A549 (cell line): Measurements from ENCODE around the gene HTRA3. TPM values are rescaled to one million over a fixed set of nuclear protein-coding genes. Genes with fewer than 3 reads are reported as not detected.
A peak's percentile ranks its signal among the peaks of the same experiment; 100 is the strongest.

Source experiments
- ATAC-seq, 2 experiments: fragments of 200-7000 bp in 1 of 2; fragments of >200 bp in 1 of 2; cut with Nextera tagmentation in 1 of 2; cut with Tn5 transposase in 1 of 2; 3 replicates each; pipeline versions ENCODE4 v1.8.0 to v1.9.1; 2018 to 2020; ENCODE audit warnings: mild to moderate bottlenecking in 1 of 2, moderate library complexity in 1 of 2
- CTCF ChIA-PET: fragments of 300-600 bp; sonication (Branson Sonifier 250); formaldehyde crosslinking; extraction: SDS; loops from one replicate; lab custom pipeline; 2021; ENCODE audit warnings: antibody characterized with exemption, inconsistent platforms; lab: Yijun Ruan, JAX
- POLR2A ChIA-PET: fragments of 350-600 bp; formaldehyde crosslinking; extraction: SDS; loops from one replicate; lab custom pipeline; 2021; ENCODE audit warnings: antibody characterized with exemption, inconsistent platforms; lab: Yijun Ruan, JAX
- DNase-seq, 2 experiments: peaks; one replicate each; pipeline versions ENCODE4 v3.0.0 to v3.0.0-alpha.2; 2011 to 2016; ENCODE audit warnings: low read depth in 1 of 2, low spot score in 1 of 2
- FAIRE-seq: peaks from 2 replicates; lab custom pipeline; 2011; peaks lifted over from hg19 to GRCh38; lab: Jason Lieb, UNC
- H3K27ac ChIP-seq, 2 experiments: fragments of >200 bp; sonication (Bioruptor Twin); formaldehyde crosslinking; 3 replicates each; pipeline ENCODE4 v1.5.1; 2016 to 2017
- H3K4me1 ChIP-seq: fragments of >200 bp; sonication (Bioruptor Twin); formaldehyde crosslinking; 3 replicates; pipeline ENCODE4 v1.6.1; 2016
- H3K4me2 ChIP-seq: fragments of >200 bp; sonication (Bioruptor Twin); formaldehyde crosslinking; 3 replicates; pipeline ENCODE4 v1.6.1; 2016
- H3K4me3 ChIP-seq: fragments of >200 bp; sonication (Bioruptor Twin); formaldehyde crosslinking; 3 replicates; pipeline ENCODE4 v1.5.1; 2016
- H3K9me3 ChIP-seq: fragments of >200 bp; sonication (Bioruptor Twin); formaldehyde crosslinking; 3 replicates; pipeline ENCODE4 v1.6.1; 2016
- BCL3 ChIP-seq: fragments of >200 bp; sonication (Bioruptor Twin); formaldehyde crosslinking; IDR thresholded peaks from 3 replicates; pipeline ENCODE4 v1.6.1; 2016
- BHLHE40 ChIP-seq: IDR thresholded peaks from 2 replicates; pipeline ENCODE4 v1.6.1; 2012; ENCODE audit warnings: low read depth, low read length, inconsistent platforms
- CEBPB ChIP-seq, 2 experiments: fragments of >200 bp in 1 of 2; sonication (Bioruptor Twin) in 1 of 2; formaldehyde crosslinking in 1 of 2; IDR thresholded peaks; 2 replicates each; pipeline ENCODE4 v1.6.1; 2012 to 2016
- CHD2 ChIP-seq: fragments of 150-350 bp; IDR thresholded peaks from 2 replicates; pipeline ENCODE4 v1.6.1; 2014; ENCODE audit warnings: low read length; ENCODE audit not compliant: partially characterized antibody
- CHD4 ChIP-seq: fragments of 200-600 bp; sonication (generic); IDR thresholded peaks from 2 replicates; pipeline ENCODE4 v1.6.1; 2016; ENCODE audit warnings: antibody characterized with exemption, mild to moderate bottlenecking, borderline replicate concordance
- EHMT2 ChIP-seq: fragments of 200-600 bp; sonication (generic); IDR thresholded peaks from 2 replicates; pipeline ENCODE4 v1.6.1; 2016; ENCODE audit warnings: antibody characterized with exemption, low read depth, mild to moderate bottlenecking, moderate library complexity
- ELK1 ChIP-seq: fragments of 150-350 bp; IDR thresholded peaks from 2 replicates; pipeline ENCODE4 v1.6.1; 2014; ENCODE audit warnings: low read depth, mild to moderate bottlenecking, low read length
- GATA3 ChIP-seq: IDR thresholded peaks from 2 replicates; pipeline ENCODE4 v1.6.1; 2012; ENCODE audit warnings: borderline replicate concordance
- JUN ChIP-seq, 2 experiments: fragments of >200 bp; sonication (Bioruptor Twin); formaldehyde crosslinking; IDR thresholded peaks; 2 replicates in 1 of 2; 3 replicates in 1 of 2; pipeline ENCODE4 v1.6.1; 2016 to 2017
- JUNB ChIP-seq: fragments of >200 bp; sonication (Bioruptor Twin); formaldehyde crosslinking; IDR thresholded peaks from 2 replicates; pipeline ENCODE4 v1.6.1; 2016
- KDM1A ChIP-seq: fragments of 200-600 bp; sonication (generic); IDR thresholded peaks from 2 replicates; pipeline ENCODE4 v1.6.1; 2016; ENCODE audit warnings: low read depth, mild to moderate bottlenecking
- MAFK ChIP-seq: fragments of 450-650 bp; IDR thresholded peaks from 2 replicates; pipeline ENCODE4 v1.6.1; 2014; ENCODE audit not compliant: partially characterized antibody
- MAX ChIP-seq: IDR thresholded peaks from 2 replicates; pipeline ENCODE4 v1.6.1; 2012
- NFE2L2 ChIP-seq: fragments of 150-350 bp; conservative IDR thresholded peaks from 2 replicates; pipeline ENCODE4 v1.6.1; 2014; ENCODE audit warnings: low read length
- NPAS2 ChIP-seq: fragments of 250-450 bp; sonication (Bioruptor Pico); IDR thresholded peaks from 2 replicates; pipeline ENCODE4 v1.8.0; 2022; ENCODE audit warnings: mild to moderate bottlenecking, moderate library complexity, borderline replicate concordance
- NR3C1 ChIP-seq: fragments of >200 bp; sonication (Bioruptor Twin); formaldehyde crosslinking; IDR thresholded peaks from 3 replicates; pipeline ENCODE4 v1.6.1; 2017
- PBX3 ChIP-seq: IDR thresholded peaks from 2 replicates; pipeline ENCODE4 v1.6.1; 2012
- PHF8 ChIP-seq: fragments of 200-600 bp; sonication (generic); IDR thresholded peaks from 2 replicates; pipeline ENCODE4 v1.6.1; 2016; ENCODE audit warnings: low read depth, mild to moderate bottlenecking, antibody characterized with exemption, moderate library complexity, borderline replicate concordance
- POLR2A ChIP-seq: IDR thresholded peaks from 2 replicates; pipeline ENCODE4 v1.6.1; 2012; ENCODE audit warnings: mild to moderate bottlenecking, low read length
- POLR2AphosphoS2 ChIP-seq: conservative IDR thresholded peaks from 2 replicates; pipeline ENCODE4 v1.6.1; 2012; ENCODE audit warnings: low read length, improper control_type of control experiment, inconsistent platforms
- RAD21 ChIP-seq, 2 experiments: fragments of >200 bp in 1 of 2; sonication (Bioruptor Twin) in 1 of 2; formaldehyde crosslinking in 1 of 2; IDR thresholded peaks in 1 of 2; conservative IDR thresholded peaks in 1 of 2; 2 replicates in 1 of 2; 3 replicates in 1 of 2; pipeline ENCODE4 v1.6.1; 2012 to 2018; ENCODE audit warnings: inconsistent platforms in 1 of 2
- ZNF302 ChIP-seq: fragments of 250-450 bp; sonication (Bioruptor Pico); IDR thresholded peaks from 2 replicates; pipeline ENCODE4 v1.9.0; 2021; ENCODE audit warnings: inconsistent platforms, mild to moderate bottlenecking, moderate library complexity
- WGBS: methylation state at CpG from one replicate; pipeline ENCODE4 v1.1.6; 2017; ENCODE audit errors: missing lambda C conversion rate; 5-methylcytosine and 5-hydroxymethylcytosine counted together
- polyA plus RNA-seq, 4 experiments: library from polyadenylated mRNA; depleted of rRNA in 3 of 4; stranded (reverse); fragments of >200 nt; fragmentation: RNase III in 1 of 4; extraction: RNeasy Plus Mini Kit Qiagen cat#74134 plus additional on column Dnase treatment in 1 of 4; gene quantifications; 2 replicates in 3 of 4; 3 replicates in 1 of 4; pipeline ENCODE4 v1.2.3, GENCODE V29; 2011 to 2017

Gene HTRA3
- polyA plus RNA-seq, 2 of the 4 experiments (the other 2 are of a cell fraction), result 4.6 to 7.4 TPM

GRCh38 chr4:8282134-8282641 lies 12.6 kb downstream of the HTRA3 start:
- CTCF ChIA-PET, result interaction anchor here (0.9 to 1.7 kb wide), 2 partner anchors 15 to 120 kb away, joined by 4 to 6 read pairs; no protein-coding TSS in a partner anchor
- no peak for FAIRE-seq
- TF ChIP-seq NFE2L2 (no peak), POLR2A (no peak)
- TF ChIP-seq, all 56 proteins: peak for 0
- no peak for DNase-seq
- POLR2A ChIA-PET, result no interaction called here
- Histone ChIP-seq H3K4me1 (peaks cover 22% of the 10 kb centered on the region), H3K27ac (no peak overlapping the region; a peak in 1 of 6 replicates), H3K4me2 (no peak overlapping the region), H3K4me3 (no peak overlapping the region), H3K9me3 (no peaks in the 10 kb centered on the region)
- ATAC-seq, result no peak
- WGBS, result 88% methylated on average over 9 of the region's 14 CpGs

- ChIA-PET CTCF (interaction anchor here (0.9 to 1.7 kb wide), 2 partner anchors 16 to 120 kb away, joined by 4 to 6 read pairs; no protein-coding TSS in a partner anchor), POLR2A (no interaction called here)
- Histone ChIP-seq H3K4me3 (no peak overlapping the region), H3K9me3 (no peaks in the 10 kb centered on the region), H3K4me2 (no peak overlapping the region), H3K4me1 (peaks cover 16% of the 10 kb centered on the region), H3K27ac (no peak overlapping the region)
- ATAC-seq (no peak), FAIRE-seq (no peak), DNase-seq (no peak)
- no peak for TF ChIP-seq RAD21 (conservative IDR thresholded peaks at IDR 0.05 in 1 of 2, IDR thresholded peaks at IDR 0.05 in 1 of 2)
- no peak for TF ChIP-seq EHMT2
- no peak for TF ChIP-seq ELK1
- no peak for TF ChIP-seq CHD4
- TF ChIP-seq GATA3, result no peak
- TF ChIP-seq PHF8, result no peak
- TF ChIP-seq PBX3, result no peak
- no peak for TF ChIP-seq ZNF302 (CRISPR knock-in tag)
- TF ChIP-seq MAX, result no peak
- TF ChIP-seq NPAS2 (CRISPR knock-in tag), result no peak
- WGBS, result 92% methylated on average over 11 of the region's 14 CpGs
These were observed 13.2 kb downstream of the HTRA3 start for GRCh38 chr4:8282742-8283141.

GRCh38 chr4:8283161-8283560 lies 13.6 kb downstream of the HTRA3 start:
- FAIRE-seq (no peak), ATAC-seq (no peak), DNase-seq (no peak)
- Histone ChIP-seq H3K4me3 (no peak overlapping the region), H3K4me2 (no peak overlapping the region), H3K4me1 (peaks cover 12% of the 10 kb centered on the region), H3K27ac (no peak overlapping the region), H3K9me3 (no peaks in the 10 kb centered on the region)
- POLR2A ChIA-PET, result no interaction called here
- TF ChIP-seq BCL3 (no peak), JUNB (no peak)
- 87% methylated on average over 10 of the region's 10 CpGs for WGBS
- CTCF ChIA-PET, result no interaction called here

GRCh38 chr4:8283631-8284121 lies 14.1 kb downstream of the HTRA3 start:
- no peak for DNase-seq
- H3K4me2 ChIP-seq, result no peak overlapping the region
- H3K4me1 ChIP-seq, result peaks cover 7% of the 10 kb centered on the region
- no peaks in the 10 kb centered on the region for H3K9me3 ChIP-seq
- no peak overlapping the region for H3K27ac ChIP-seq
- ChIA-PET CTCF (no interaction called here), POLR2A (no interaction called here)
- ATAC-seq, result peak in 1 of 2 experiments; percentile 11; a peak in 1 of 6 replicates
- no peak for FAIRE-seq
- TF ChIP-seq CEBPB (IDR thresholded peaks at IDR 0.05) (no peak), POLR2AphosphoS2 (no peak), ELK1 (no peak), JUN (IDR thresholded peaks at IDR 0.05) (no peak), KDM1A (no peak), NR3C1 (no peak), MAFK (no peak), BHLHE40 (no peak), CHD2 (no peak)
- no peak overlapping the region for H3K4me3 ChIP-seq
- 96% methylated on average over 7 of the region's 20 CpGs for WGBS
